Fibroblast of peridontal ligament (primary cell): Measurements from ENCODE around the gene DISC1.
A peak's percentile ranks its signal among the peaks of the same experiment; 100 is the strongest.
"Not testable (repeated sequence)": the region's sequence is repeated elsewhere in the genome, so short reads cannot be mapped to it uniquely, and the experiment has no call there.

Source experiments
- DNase-seq: peaks from one replicate; pipeline ENCODE4 v3.0.0-alpha.2; 2010; ENCODE audit errors: extremely low read depth

The DISC1 gene

DNA sequence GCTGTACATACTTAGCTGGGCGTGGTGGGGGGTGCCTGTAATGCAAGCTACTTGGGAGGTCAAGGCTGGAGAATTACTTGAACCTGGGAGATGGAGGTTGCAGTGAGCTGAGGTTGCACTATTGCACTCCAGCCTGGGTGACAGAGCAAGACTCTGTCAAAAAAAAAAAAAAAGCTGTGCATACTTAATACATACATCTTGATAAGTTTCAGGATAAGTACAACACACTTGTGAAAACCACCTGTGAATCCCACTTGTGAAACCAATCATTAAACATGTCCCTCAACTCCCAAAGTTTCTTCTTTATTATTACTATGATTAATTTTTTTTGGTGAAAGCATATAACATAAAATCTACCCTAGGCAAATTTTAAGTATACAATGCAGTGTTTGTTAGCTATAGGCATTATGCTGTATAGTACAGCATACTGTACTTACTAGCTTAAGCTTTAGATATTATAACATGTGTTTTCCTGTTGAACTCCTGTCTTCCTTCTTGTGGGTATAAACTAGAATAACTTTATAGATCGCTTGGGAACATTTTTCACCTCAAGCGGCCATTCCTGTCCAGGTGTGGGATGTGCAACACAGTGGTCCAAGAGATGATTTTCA, 41.4 kb downstream of the DISC1 start:
- no peak for DNase-seq

DNA sequence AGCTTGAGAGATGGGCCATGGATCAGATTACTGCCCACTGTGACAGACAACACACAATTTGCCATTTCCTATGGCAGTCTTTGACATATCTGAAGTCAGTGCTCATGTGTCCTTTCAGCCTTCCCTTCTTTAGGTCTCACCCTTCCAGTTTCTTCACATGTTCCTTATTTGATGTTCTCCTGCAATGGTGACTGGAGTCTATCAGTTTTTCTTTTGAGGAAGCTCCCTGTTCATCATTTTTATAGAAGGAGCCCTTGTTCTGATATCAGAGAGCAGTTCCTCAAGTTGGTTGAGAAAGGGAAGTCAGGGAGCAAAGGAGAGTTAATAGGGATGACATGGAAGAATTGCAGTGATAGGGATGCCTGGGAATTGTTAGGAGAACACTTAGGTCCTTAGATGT, 42.2 kb downstream of the DISC1 start:
- no peak for DNase-seq

GRCh38 chr1:231669864-231670621, 43.5 kb downstream of the DISC1 start:
- DNase-seq = not testable (repeated sequence)

DNA sequence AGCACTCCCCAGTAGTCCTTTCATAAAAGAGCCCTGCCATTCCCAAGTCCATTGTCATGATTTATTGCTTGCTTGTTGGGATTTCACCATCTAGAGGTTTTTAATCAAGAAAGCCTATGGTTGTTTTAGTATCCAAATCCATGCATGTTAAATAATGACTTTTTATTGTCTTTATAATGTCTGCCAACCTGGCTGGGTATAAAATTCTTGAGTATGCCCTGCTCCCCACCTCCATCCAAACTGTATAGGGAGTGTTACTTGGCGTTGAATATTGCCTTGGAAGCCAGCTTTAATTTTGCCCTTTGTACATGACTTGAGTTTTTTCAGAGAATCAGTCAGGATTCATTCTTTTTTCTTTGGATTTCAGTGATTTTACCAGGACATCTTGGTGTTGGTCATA, 44.2 kb downstream of the DISC1 start:
- no peak for DNase-seq

DNA sequence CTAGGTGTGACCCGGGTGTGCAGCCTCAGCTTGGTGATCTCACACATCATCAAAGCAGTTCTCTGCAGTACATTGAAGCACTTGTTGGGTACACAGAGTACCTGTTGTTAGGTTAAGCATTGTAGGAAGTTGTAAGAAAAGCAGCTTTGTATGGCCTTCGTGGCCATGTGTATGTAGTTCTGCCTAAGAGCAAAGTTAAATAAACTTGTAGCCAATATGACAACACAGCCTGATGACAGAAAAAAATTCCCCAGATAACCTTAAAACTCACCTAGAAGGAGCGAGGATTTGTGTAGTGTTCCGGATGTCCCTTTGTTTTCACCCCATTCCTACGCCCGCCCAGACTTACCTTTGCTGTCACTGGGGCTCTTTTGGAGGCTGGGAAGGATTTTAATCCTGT, 48.0 kb downstream of the DISC1 start:
- DNase-seq = no peak

GRCh38 chr1:231676487-231676886, 49.9 kb downstream of the DISC1 start:
- DNase-seq = no peak

- no peak for DNase-seq
Measured at GRCh38 chr1:231677442-231677841, 50.9 kb downstream of the DISC1 start.

- DNase-seq = no peak
Measured at GRCh38 chr1:231678011-231678432, 51.4 kb downstream of the DISC1 start.

DNA sequence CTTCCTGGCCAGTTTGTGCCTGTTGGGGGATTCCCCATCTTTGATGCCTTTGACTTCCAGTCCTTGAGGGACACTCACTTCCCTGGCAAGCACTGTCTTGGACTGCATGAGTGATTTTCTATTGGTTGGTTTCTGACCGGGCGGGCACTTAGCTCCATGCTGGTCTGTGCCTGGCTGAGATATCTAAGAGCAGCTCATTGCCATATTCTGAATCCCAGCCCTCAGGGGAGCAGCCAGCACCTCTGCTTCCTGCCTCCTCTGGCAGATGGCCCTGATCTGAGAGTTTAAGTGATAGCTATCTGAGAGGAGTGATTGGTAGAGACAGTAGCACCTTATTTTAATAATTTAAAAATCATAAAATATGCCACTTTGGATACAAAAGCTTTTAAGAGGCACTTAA, 52.5 kb downstream of the DISC1 start:
- no peak for DNase-seq

- DNase-seq = no peak
Measured at GRCh38 chr1:231681006-231681405, 54.4 kb downstream of the DISC1 start.

DNA sequence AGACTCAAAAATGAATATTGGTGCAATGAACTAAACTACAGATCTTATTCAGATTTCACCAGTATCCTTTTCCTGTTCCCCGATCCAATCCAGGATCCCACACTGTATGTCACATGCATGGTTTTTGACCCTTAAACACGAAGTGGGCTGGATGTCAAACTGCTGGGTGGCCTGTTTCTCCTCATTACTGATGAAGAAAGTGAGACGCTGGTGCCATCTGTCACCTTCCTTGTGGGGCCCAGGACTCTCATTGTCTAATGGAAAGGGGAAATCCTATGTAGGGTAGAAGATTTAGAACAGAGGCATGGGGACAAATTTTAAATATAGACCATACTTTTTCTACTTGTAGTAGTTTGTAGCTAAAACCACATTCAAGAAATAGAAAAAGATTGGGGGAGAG, 56.2 kb downstream of the DISC1 start:
- DNase-seq = no peak

DNA sequence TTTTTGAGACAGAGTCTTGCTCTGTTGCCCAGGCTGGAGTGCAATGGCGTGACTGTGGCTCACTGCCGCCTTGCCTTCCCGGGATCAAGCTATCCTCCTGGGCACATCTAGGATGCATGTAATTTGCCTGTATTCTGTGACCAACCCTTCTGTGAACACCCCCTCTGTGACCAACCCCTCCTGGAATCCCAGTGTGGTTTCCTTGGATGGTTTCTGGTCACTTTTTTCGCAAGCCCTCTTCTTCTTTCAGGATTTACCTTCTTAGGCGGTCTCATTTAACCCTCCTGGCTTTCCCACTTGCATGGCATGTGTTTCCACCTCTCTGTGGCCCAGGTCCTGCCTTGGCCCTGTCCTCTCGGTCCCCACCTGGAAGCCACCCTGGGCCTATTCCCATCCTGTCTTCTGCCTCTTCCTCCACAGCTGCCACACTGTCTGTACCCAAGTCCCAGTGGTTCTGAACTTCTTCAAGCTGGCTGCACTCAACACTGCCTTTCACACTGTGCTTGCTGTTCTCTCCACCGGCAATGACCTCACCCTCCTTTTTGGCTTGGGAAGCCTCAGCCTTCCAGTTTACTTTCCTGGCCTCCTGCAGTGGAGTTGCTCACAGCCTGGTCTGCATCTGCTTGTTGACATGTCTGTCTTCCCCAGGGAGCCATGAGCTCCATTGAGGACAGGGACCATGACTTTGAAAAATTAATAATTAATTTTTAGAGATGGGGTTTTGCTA, 57.0 kb downstream of the DISC1 start:
- DNase-seq = no peak

DNA sequence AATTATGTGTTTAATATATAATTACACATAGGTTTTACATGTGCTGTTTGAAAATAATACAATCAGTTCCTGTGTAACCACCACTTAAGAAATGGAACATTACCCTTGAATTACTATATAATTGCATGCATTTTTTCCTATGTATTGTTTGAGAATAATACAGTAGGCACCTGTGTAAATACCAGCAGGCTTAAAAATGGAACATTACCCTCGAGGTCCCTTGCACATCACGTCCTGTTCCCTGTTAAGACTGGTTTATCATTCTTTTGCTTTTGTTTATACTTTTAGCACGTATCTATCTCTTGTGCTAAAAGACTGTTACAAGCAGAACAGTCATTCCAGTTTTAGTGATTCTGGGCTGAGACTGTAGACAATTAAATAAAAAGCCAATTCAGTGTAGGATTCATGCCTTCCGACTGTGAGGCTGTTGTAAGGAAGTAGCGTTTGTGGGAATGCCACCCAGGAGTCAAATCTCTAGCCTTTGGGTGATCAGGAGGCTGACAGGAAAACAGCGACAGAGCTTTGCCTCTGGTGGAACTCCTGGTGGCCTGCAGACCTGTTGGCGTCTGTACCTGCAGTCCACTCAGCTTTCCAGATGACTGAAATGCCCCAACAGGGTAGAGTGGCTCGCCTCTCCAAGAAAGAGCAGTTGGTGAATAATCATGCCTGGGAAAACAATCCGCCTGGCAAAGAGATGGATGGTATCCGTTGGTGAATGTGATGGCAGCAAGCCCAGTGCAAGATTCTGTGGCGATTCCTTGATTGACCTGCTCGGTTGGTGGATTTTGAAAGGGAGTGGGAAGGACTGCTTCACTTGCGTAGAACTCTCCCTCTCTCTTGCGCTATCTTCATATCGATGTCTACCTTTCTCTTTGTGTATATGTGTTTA, 58.0 kb downstream of the DISC1 start:
- DNase-seq = no peak

DNA sequence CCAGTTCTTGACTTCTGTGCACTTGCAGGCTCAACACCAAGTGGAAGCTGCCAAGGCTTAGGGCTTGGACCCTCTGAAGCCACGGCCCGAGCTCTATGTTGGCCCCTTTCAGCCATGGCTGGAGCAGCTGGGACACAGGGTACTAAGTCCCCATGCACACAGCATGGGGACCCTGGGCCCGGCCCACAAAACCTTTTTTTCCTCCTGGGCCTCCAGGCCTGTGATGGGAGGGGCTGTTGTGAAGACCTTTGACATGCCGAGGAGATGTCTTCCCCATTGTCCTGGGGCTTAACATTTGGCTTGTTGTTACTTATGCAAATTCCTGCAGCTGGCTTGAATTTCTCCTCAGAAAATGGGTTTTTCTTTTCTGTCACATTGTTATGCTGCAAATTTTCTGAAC, 59.8 kb downstream of the DISC1 start:
- no peak for DNase-seq

GRCh38 chr1:231688989-231689388, 62.4 kb downstream of the DISC1 start:
- no peak for DNase-seq

DNA sequence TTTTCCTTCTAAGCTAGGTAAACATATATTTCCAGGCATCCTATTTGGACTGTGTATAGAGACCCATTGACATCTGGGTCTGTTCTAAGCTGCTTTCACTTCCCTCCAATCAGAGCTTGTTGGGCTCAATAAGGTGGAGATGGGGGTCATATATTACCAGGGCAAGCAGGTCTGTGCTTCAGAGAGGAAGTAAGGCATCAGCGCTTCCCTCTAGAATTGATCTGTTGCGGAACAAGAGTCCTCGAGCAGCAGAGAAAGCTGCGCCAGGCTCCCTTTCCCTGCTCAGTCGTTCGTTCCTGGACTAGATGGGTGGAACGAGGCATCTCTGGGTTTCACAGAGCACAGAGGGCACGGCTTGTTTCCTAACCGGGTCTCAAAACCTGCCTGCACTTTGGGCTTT, 63.5 kb downstream of the DISC1 start:
- no peak for DNase-seq

- peak; percentile 68 for DNase-seq
Measured at GRCh38 chr1:231691618-231692259, 65.1 kb downstream of the DISC1 start.

DNA sequence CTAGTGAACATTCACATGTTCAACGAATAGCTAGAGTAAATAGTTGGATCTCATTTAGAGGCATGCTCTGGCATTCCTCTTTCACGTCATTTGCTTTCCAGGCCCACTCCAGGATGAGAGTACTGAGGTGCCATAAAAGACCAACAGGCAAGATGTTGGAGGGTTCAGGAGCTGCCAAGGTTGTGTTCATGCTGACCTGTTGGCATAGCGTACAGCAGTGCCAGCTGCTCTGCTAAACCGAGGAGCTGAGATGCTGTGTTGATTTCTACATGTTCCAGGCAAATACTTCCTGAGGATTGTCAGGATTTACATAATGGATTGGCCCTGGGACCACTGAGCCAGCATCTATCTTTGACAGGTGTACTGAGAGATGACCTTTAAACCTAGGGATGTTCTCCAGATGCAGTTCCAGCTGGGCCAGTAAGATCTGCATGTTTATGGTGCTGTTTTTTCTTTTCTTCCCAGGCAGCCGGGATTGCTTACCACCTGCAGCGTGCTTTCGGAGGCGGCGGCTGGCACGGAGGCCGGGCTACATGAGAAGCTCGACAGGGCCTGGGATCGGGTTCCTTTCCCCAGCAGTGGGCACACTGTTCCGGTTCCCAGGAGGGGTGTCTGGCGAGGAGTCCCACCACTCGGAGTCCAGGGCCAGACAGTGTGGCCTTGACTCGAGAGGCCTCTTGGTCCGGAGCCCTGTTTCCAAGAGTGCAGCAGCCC, 66.9 kb downstream of the DISC1 start:
- DNase-seq = no peak

DNA sequence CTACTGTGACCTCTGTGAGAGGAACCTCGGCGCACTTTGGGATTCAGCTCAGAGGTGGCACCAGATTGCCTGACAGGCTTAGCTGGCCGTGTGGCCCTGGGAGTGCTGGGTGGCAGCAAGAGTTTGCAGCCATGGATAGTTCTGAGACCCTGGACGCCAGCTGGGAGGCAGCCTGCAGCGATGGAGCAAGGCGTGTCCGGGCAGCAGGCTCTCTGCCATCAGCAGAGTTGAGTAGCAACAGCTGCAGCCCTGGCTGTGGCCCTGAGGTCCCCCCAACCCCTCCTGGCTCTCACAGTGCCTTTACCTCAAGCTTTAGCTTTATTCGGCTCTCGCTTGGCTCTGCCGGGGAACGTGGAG, 67.5 kb downstream of the DISC1 start:
- no peak for DNase-seq

- no peak for DNase-seq
Measured at GRCh38 chr1:231694465-231695077, 68.0 kb downstream of the DISC1 start.
